HEK293 (cell line): ENCODE data around the gene XDH.

Experiments
- CTCF ChIA-PET: fragments of 350-600 bp; formaldehyde crosslinking; extraction: SDS; loops from one replicate; lab custom pipeline; 2021; ENCODE audit warnings: antibody characterized with exemption; lab: Yijun Ruan, JAX
- POLR2A ChIA-PET: fragments of 300-600 bp; formaldehyde crosslinking; extraction: SDS; loops from one replicate; lab custom pipeline; 2020; ENCODE audit warnings: antibody characterized with exemption, inconsistent platforms; lab: Yijun Ruan, JAX
- H3K27ac ChIP-seq: fragments of 200-500 bp; sonication (Bioruptor generic); 2 replicates; pipeline ENCODE4 v1.5.1; 2014; ENCODE audit warnings: low read depth, low read length, control low read depth, inconsistent platforms; ENCODE audit errors: extremely low read depth
- H3K36me3 ChIP-seq, 2 experiments: fragments of 200-500 bp in 1 of 2; sonication (Bioruptor generic) in 1 of 2; 1 replicate in 1 of 2; 2 replicates in 1 of 2; pipeline ENCODE4 v1.5.1; 2014 to 2017; ENCODE audit warnings: inconsistent platforms in 2 of 2, low read length in 2 of 2; ENCODE audit not compliant: control insufficient read depth in 2 of 2, insufficient read depth in 1 of 2
- H3K4me1 ChIP-seq: fragments of 200-500 bp; sonication (Bioruptor generic); 2 replicates; pipeline ENCODE4 v1.5.1; 2014; ENCODE audit warnings: mild to moderate bottlenecking, low read length, inconsistent platforms; ENCODE audit not compliant: control insufficient read depth, insufficient read depth
- H3K4me3 ChIP-seq: 2 replicates; pipeline ENCODE4 v1.5.1; 2011; ENCODE audit warnings: low read depth, mild to moderate bottlenecking, control low read depth, low read length, moderate library complexity
- H3K9me3 ChIP-seq: fragments of 200-500 bp; sonication (Bioruptor generic); 2 replicates; pipeline ENCODE4 v1.5.1; 2014; ENCODE audit warnings: low read depth, low read length, inconsistent platforms; ENCODE audit not compliant: control insufficient read depth, insufficient read depth
- BCL11B ChIP-seq: fragments of 450-650 bp; formaldehyde crosslinking; IDR thresholded peaks from 2 replicates; pipeline ENCODE4 v1.5.1; 2016; ENCODE audit warnings: low read depth, missing biosample characterization, missing genetic modification characterization
- GLI2 ChIP-seq: fragments of 450-650 bp; formaldehyde crosslinking; IDR thresholded peaks from 2 replicates; pipeline ENCODE4; 2017; ENCODE audit warnings: missing biosample characterization, missing genetic modification characterization, low read depth, borderline replicate concordance
- HOXD13 ChIP-seq: sonication (generic); formaldehyde crosslinking; IDR thresholded peaks from 2 replicates; pipeline ENCODE4 v1.8.0; 2022; ENCODE audit warnings: missing genetic modification reagents, borderline replicate concordance
- OVOL3 ChIP-seq: fragments of 450-650 bp; formaldehyde crosslinking; IDR thresholded peaks from 2 replicates; pipeline ENCODE4 v1.5.1; 2016; ENCODE audit warnings: missing biosample characterization, missing genetic modification characterization
- ZNF121 ChIP-seq: fragments of 450-650 bp; formaldehyde crosslinking; IDR thresholded peaks from 2 replicates; pipeline ENCODE4 v1.5.1; 2016; ENCODE audit warnings: missing biosample characterization, missing genetic modification characterization
- ZNF175 ChIP-seq: fragments of 450-650 bp; formaldehyde crosslinking; IDR thresholded peaks from 2 replicates; pipeline ENCODE4 v1.5.1; 2016; ENCODE audit warnings: missing biosample characterization, missing genetic modification characterization
- ZNF2 ChIP-seq: fragments of 450-650 bp; formaldehyde crosslinking; IDR thresholded peaks from 2 replicates; pipeline ENCODE4 v1.5.1; 2016; ENCODE audit warnings: missing biosample characterization, missing genetic modification characterization
- ZNF202 ChIP-seq: fragments of 450-650 bp; formaldehyde crosslinking; IDR thresholded peaks from 2 replicates; pipeline ENCODE4 v1.5.1; 2016; ENCODE audit warnings: missing biosample characterization, missing genetic modification characterization, borderline replicate concordance
- ZNF223 ChIP-seq: fragments of 450-650 bp; formaldehyde crosslinking; IDR thresholded peaks from 2 replicates; pipeline ENCODE4 v1.5.1; 2016; ENCODE audit warnings: missing biosample characterization, missing genetic modification characterization
- ZNF311 ChIP-seq: fragments of 450-650 bp; formaldehyde crosslinking; IDR thresholded peaks from 2 replicates; pipeline ENCODE4 v1.5.1; 2017; ENCODE audit warnings: missing biosample characterization, missing genetic modification characterization, borderline replicate concordance
- ZNF324 ChIP-seq: fragments of 450-650 bp; formaldehyde crosslinking; IDR thresholded peaks from 2 replicates; pipeline ENCODE4 v1.5.1; 2016; ENCODE audit warnings: missing biosample characterization, missing genetic modification characterization
- ZNF514 ChIP-seq: fragments of 450-650 bp; formaldehyde crosslinking; IDR thresholded peaks from 2 replicates; pipeline ENCODE4 v1.5.1; 2016; ENCODE audit warnings: missing biosample characterization, missing genetic modification characterization
- ZNF585B ChIP-seq: fragments of 450-650 bp; formaldehyde crosslinking; IDR thresholded peaks from 2 replicates; pipeline ENCODE4 v1.5.1; 2016; ENCODE audit warnings: missing biosample characterization, missing genetic modification characterization
- ZNF677 ChIP-seq: fragments of 450-650 bp; IDR thresholded peaks from 2 replicates; pipeline ENCODE4 v1.5.0; 2018; ENCODE audit warnings: missing biosample characterization, mild to moderate bottlenecking, missing genetic modification characterization, moderate library complexity
- ZNF747 ChIP-seq: fragments of 450-650 bp; formaldehyde crosslinking; IDR thresholded peaks from 2 replicates; pipeline ENCODE4 v1.5.1; 2016; ENCODE audit warnings: missing biosample characterization, missing genetic modification characterization
- ZNF768 ChIP-seq: fragments of 450-650 bp; formaldehyde crosslinking; IDR thresholded peaks from 2 replicates; pipeline ENCODE4 v1.5.1; 2018; ENCODE audit warnings: missing biosample characterization, mild to moderate bottlenecking, missing genetic modification characterization
- ZNF776 ChIP-seq: fragments of 450-650 bp; formaldehyde crosslinking; IDR thresholded peaks from 2 replicates; pipeline ENCODE4 v1.5.0; 2017; ENCODE audit warnings: missing biosample characterization, missing genetic modification characterization, borderline replicate concordance
- ZNF785 ChIP-seq: fragments of 450-650 bp; formaldehyde crosslinking; IDR thresholded peaks from 2 replicates; pipeline ENCODE4 v1.5.1; 2016; ENCODE audit warnings: missing biosample characterization, missing genetic modification characterization
- ZNF791 ChIP-seq: fragments of 450-650 bp; formaldehyde crosslinking; IDR thresholded peaks from 2 replicates; pipeline ENCODE4 v1.5.1; 2016; ENCODE audit warnings: missing biosample characterization, missing genetic modification characterization
- ZNF792 ChIP-seq: fragments of 450-650 bp; formaldehyde crosslinking; IDR thresholded peaks from 2 replicates; pipeline ENCODE4 v1.5.1; 2016; ENCODE audit warnings: missing biosample characterization, missing genetic modification characterization
- ZNF830 ChIP-seq: fragments of 450-650 bp; IDR thresholded peaks from 2 replicates; pipeline ENCODE4 v1.5.0; 2018; ENCODE audit warnings: missing biosample characterization, missing genetic modification characterization, low read depth, mild to moderate bottlenecking, moderate library complexity
- TF ChIP-seq, protein P1 (sequence below): fragments of 450-650 bp; formaldehyde crosslinking; IDR thresholded peaks from 2 replicates; pipeline ENCODE4 v1.5.1; 2017; ENCODE audit warnings: missing biosample characterization, missing genetic modification characterization
- TF ChIP-seq, protein P2 (sequence below): fragments of 450-650 bp; formaldehyde crosslinking; IDR thresholded peaks from 2 replicates; pipeline ENCODE4; 2016; ENCODE audit warnings: missing biosample characterization, missing genetic modification characterization
- TF ChIP-seq, protein P3 (sequence below): fragments of 450-650 bp; formaldehyde crosslinking; IDR thresholded peaks from 2 replicates; pipeline ENCODE4 v1.5.1; 2016; ENCODE audit warnings: missing biosample characterization, missing genetic modification characterization
- TF ChIP-seq, protein P4 (sequence below): fragments of 450-650 bp; formaldehyde crosslinking; IDR thresholded peaks from 2 replicates; pipeline ENCODE4 v1.5.1; 2017; ENCODE audit warnings: missing biosample characterization, missing genetic modification characterization
- TF ChIP-seq, protein P5 (sequence below): fragments of 450-650 bp; formaldehyde crosslinking; IDR thresholded peaks from 2 replicates; pipeline ENCODE4 v1.5.1; 2017; ENCODE audit warnings: missing biosample characterization, mild to moderate bottlenecking, missing genetic modification characterization, moderate library complexity

Gene XDH

DNA sequence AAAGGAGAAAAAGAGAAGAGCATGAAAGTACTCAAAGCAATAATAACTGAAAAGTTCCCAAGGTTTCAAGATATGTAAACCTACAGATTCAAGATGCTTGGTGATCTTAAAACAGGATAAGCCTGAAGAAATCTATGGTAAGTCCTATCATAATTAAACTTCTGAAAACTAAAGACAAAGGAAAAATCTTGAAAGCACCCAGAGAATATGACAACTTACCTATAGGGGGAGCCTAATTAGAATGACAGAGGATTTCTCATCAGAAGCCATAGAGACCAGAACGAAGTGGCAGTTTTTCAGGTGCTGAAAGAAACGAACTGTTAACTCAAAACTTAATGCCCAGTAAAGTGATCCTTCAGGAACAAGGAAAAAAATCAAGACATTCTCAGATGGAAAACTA is 59.7 kb downstream of the XDH start:
- ChIA-PET CTCF (interaction anchor here (0.6 to 2.2 kb wide), 6 partner anchors 21 to 643 kb away, joined by 3 to 9 read pairs (median 4); partner anchors contain the start of gene GALNT14), POLR2A (no interaction called here)
- no peak overlapping the region for H3K27ac ChIP-seq
- no peak for TF ChIP-seq ZNF311 (tag by site-specific recombination)
- no peak for TF ChIP-seq ZNF121 (tag by site-specific recombination)
- no peak for TF ChIP-seq ZNF175 (tag by site-specific recombination)
- no peak for TF ChIP-seq ZNF791 (tag by site-specific recombination)
- no peak for TF ChIP-seq OVOL3
- TF ChIP-seq, protein P1, sequence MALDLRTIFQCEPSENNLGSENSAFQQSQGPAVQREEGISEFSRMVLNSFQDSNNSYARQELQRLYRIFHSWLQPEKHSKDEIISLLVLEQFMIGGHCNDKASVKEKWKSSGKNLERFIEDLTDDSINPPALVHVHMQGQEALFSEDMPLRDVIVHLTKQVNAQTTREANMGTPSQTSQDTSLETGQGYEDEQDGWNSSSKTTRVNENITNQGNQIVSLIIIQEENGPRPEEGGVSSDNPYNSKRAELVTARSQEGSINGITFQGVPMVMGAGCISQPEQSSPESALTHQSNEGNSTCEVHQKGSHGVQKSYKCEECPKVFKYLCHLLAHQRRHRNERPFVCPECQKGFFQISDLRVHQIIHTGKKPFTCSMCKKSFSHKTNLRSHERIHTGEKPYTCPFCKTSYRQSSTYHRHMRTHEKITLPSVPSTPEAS (tag by site-specific recombination), result no peak
- TF ChIP-seq, protein P2, sequence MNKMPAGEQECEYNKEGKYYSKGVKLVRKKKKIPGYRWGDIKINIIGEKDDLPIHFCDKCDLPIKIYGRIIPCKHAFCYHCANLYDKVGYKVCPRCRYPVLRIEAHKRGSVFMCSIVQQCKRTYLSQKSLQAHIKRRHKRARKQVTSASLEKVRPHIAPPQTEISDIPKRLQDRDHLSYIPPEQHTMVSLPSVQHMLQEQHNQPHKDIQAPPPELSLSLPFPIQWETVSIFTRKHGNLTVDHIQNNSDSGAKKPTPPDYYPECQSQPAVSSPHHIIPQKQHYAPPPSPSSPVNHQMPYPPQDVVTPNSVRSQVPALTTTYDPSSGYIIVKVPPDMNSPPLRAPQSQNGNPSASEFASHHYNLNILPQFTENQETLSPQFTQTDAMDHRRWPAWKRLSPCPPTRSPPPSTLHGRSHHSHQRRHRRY (tag by site-specific recombination), result no peak
- TF ChIP-seq, all 188 proteins: peak for 0
- no peaks in the 10 kb centered on the region for H3K4me1 ChIP-seq
- H3K4me3 ChIP-seq, result no peak overlapping the region
- H3K36me3 ChIP-seq, result no peaks in the 10 kb centered on the region
- no peaks in the 10 kb centered on the region for H3K9me3 ChIP-seq

DNA sequence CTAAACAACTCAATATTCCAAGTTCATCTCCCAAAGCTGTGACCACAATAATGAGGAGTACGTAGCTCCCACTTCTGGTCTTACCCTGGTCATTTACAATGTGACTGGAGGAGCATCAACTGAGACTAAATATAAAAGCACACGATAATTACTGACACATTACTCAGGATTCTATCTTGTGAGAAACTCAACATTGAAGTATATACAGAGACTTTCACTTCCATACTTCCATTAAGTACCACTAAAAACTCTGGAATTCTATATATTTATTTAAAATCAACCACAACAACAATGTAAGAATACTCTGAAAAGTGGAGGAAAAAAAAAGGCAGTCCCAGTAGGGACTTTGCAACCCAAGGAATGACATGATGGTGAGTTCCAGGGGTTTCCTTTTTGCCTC is 61.4 kb downstream of the XDH start:
- Histone ChIP-seq H3K4me1 (no peaks in the 10 kb centered on the region), H3K36me3 (no peaks in the 10 kb centered on the region), H3K27ac (no peak overlapping the region), H3K4me3 (no peak overlapping the region), H3K9me3 (no peaks in the 10 kb centered on the region)
- POLR2A ChIA-PET, result no interaction called here
- TF ChIP-seq ZNF2 (tag by site-specific recombination), result no peak
- CTCF ChIA-PET, result no interaction called here

DNA sequence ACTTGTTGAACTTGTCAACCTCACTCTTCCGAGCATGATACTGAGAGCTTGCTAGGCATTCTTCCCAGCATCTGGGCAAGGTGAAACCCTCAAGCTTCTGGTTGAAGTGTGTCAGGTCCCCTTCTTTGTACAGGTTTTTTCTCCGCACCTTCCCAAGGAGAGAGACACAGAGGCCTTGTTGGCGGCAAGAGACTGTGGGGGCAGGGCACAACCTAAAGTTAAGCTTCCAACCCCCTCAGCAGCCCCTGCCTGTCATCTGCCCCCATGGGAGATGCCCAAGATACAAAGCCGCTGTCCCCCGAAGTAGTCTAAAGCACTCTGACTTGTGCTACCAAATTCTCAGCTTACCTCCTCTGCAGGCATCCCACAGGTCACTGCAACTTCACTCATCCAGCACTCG is 64.9 kb downstream of the XDH start:
- no peaks in the 10 kb centered on the region for H3K9me3 ChIP-seq
- POLR2A ChIA-PET, result no interaction called here
- H3K36me3 ChIP-seq, result no peaks in the 10 kb centered on the region
- CTCF ChIA-PET, result interaction anchor here (1.2 kb wide), 1 partner anchor 16 kb away, joined by 4 read pairs; no protein-coding TSS in a partner anchor
- H3K27ac ChIP-seq, result no peak overlapping the region
- TF ChIP-seq ZNF324 (tag by site-specific recombination), result no peak
- TF ChIP-seq ZNF585B (tag by site-specific recombination), result no peak
- no peak for TF ChIP-seq ZNF768 (tag by site-specific recombination)
- TF ChIP-seq HOXD13 (CRISPR knock-in tag), result no peak
- TF ChIP-seq ZNF514 (tag by site-specific recombination), result no peak
- no peak for TF ChIP-seq ZNF202 (tag by site-specific recombination)
- TF ChIP-seq, protein P3, sequence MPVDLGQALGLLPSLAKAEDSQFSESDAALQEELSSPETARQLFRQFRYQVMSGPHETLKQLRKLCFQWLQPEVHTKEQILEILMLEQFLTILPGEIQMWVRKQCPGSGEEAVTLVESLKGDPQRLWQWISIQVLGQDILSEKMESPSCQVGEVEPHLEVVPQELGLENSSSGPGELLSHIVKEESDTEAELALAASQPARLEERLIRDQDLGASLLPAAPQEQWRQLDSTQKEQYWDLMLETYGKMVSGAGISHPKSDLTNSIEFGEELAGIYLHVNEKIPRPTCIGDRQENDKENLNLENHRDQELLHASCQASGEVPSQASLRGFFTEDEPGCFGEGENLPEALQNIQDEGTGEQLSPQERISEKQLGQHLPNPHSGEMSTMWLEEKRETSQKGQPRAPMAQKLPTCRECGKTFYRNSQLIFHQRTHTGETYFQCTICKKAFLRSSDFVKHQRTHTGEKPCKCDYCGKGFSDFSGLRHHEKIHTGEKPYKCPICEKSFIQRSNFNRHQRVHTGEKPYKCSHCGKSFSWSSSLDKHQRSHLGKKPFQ (tag by site-specific recombination), result no peak
- TF ChIP-seq ZNF677 (tag by site-specific recombination), result no peak
- TF ChIP-seq, protein P4, sequence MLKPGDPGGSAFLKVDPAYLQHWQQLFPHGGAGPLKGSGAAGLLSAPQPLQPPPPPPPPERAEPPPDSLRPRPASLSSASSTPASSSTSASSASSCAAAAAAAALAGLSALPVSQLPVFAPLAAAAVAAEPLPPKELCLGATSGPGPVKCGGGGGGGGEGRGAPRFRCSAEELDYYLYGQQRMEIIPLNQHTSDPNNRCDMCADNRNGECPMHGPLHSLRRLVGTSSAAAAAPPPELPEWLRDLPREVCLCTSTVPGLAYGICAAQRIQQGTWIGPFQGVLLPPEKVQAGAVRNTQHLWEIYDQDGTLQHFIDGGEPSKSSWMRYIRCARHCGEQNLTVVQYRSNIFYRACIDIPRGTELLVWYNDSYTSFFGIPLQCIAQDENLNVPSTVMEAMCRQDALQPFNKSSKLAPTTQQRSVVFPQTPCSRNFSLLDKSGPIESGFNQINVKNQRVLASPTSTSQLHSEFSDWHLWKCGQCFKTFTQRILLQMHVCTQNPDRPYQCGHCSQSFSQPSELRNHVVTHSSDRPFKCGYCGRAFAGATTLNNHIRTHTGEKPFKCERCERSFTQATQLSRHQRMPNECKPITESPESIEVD (tag by site-specific recombination), result no peak
- no peak for TF ChIP-seq GLI2
- TF ChIP-seq, protein P5, sequence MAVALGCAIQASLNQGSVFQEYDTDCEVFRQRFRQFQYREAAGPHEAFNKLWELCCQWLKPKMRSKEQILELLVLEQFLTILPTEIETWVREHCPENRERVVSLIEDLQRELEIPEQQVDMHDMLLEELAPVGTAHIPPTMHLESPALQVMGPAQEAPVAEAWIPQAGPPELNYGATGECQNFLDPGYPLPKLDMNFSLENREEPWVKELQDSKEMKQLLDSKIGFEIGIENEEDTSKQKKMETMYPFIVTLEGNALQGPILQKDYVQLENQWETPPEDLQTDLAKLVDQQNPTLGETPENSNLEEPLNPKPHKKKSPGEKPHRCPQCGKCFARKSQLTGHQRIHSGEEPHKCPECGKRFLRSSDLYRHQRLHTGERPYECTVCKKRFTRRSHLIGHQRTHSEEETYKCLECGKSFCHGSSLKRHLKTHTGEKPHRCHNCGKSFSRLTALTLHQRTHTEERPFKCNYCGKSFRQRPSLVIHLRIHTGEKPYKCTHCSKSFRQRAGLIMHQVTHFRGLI, result no peak
- no peak for TF ChIP-seq ZNF785
- no peak for TF ChIP-seq BCL11B (tag by site-specific recombination)
- TF ChIP-seq ZNF776, result no peak
- TF ChIP-seq ZNF747 (tag by site-specific recombination), result no peak
- TF ChIP-seq ZNF223 (tag by site-specific recombination), result no peak
- TF ChIP-seq ZNF792 (tag by site-specific recombination), result no peak
- TF ChIP-seq ZNF830, result no peak
- TF ChIP-seq, all 188 proteins: peak for 0
- Histone ChIP-seq H3K4me1 (no peaks in the 10 kb centered on the region), H3K4me3 (no peak overlapping the region)
